ENCODE measurements around the gene ZFHX3. TPM values are rescaled to one million over a fixed set of nuclear protein-coding genes. Genes with fewer than 3 reads are reported as not detected.

Gene ZFHX3
- total and polyA plus RNA-seq, 2 of the 8 experiments (the other 6 are each of a cell fraction or from before 2014, with no cell fraction given), result 0.08 to 0.99 TPM

GRCh38 chr16:73018821-73019456, 29.0 kb downstream of the ZFHX3 start:
- no peaks in the 10 kb centered on the region for H3K23me2 ChIP-seq (ENCODE audit: low read depth, low read length)
- no peak overlapping the region for H3K9ac ChIP-seq (replicated peaks in 1 of 4; ENCODE audit: extremely low read depth in 1 of 4, low read depth in 3 of 4, low read length in 3 of 4)
- H3K79me2 ChIP-seq (ENCODE audit: control insufficient read depth in 1 of 2, insufficient read depth in 2 of 2, low read length in 2 of 2), result no peaks in the 10 kb centered on the region
- CTCF ChIA-PET (ENCODE audit: partially characterized antibody), result interaction anchor here (0.6 to 2.5 kb wide), 7 partner anchors 11 to 516 kb away, joined by 3 to 10 read pairs (median 4); no protein-coding TSS in a partner anchor
- no peaks in the 10 kb centered on the region for H3K36me3 ChIP-seq (ENCODE audit: control insufficient read depth in 2 of 4, insufficient read depth in 4 of 4, low read length in 3 of 4)
- H3K56ac ChIP-seq (replicated peaks; ENCODE audit: insufficient read length, low read depth, low read length), result no peak overlapping the region
- H3K23ac ChIP-seq (ENCODE audit: insufficient read length), result no peak overlapping the region
- H3K4me2 ChIP-seq (ENCODE audit: insufficient read depth in 1 of 2, low read depth in 2 of 2, low read length in 2 of 2), result no peak overlapping the region
- H2BK15ac ChIP-seq (ENCODE audit: low read length), result no peak overlapping the region
- H2BK20ac ChIP-seq (ENCODE audit: low read length), result no peak overlapping the region
- TF ChIP-seq MAX (IDR thresholded peaks at IDR 0.05), result no peak
- TF ChIP-seq CREB1 (IDR thresholded peaks at IDR 0.05), result no peak
- no peak overlapping the region for H3K4ac ChIP-seq (replicated peaks; ENCODE audit: insufficient read length, low read depth, low read length)
- H4K5ac ChIP-seq (ENCODE audit: insufficient read length, low read depth, low read length), result no peak overlapping the region
- WGBS, 2 experiments (ENCODE audit: extremely low coverage in 1 of 2, insufficient coverage in 1 of 2, insufficient read length in 1 of 2, insufficient replicate concordance in 2 of 2, low coverage in 1 of 2, low lambda C conversion rate in 2 of 2, missing lambda C conversion rate in 1 of 2), result 76% methylated on average over 19 of the region's 19 CpGs; no CpG with 5 or more reads in 1 of the 2 experiments
- no peak for DNase-seq (ENCODE audit: low read depth in 1 of 2, low spot score in 2 of 2)
- peaks cover 0 to 4% of the 10 kb centered on the region in 2 experiments for H4K20me1 ChIP-seq (replicated peaks in 1 of 2; ENCODE audit: control insufficient read depth in 1 of 2, insufficient read depth in 2 of 2, low read length in 2 of 2)
- no peaks in the 10 kb centered on the region for H3K79me1 ChIP-seq (ENCODE audit: low read depth, low read length)
- POLR2A ChIA-PET (ENCODE audit: partially characterized antibody), result no interaction called here
- no peak overlapping the region for H2BK5ac ChIP-seq (ENCODE audit: low read depth, low read length)
- H3K9me3 ChIP-seq (ENCODE audit: insufficient read depth in 2 of 2, low read depth in 1 of 2, low read length in 1 of 2), result no peaks in the 10 kb centered on the region
- H3K4me1 ChIP-seq (replicated peaks in 1 of 4; ENCODE audit: control insufficient read depth in 3 of 4, insufficient read depth in 4 of 4, low read length in 3 of 4), result no peaks in the 10 kb centered on the region; a peak in 1 of 7 replicates
- H3K27me3 ChIP-seq (replicated peaks in 1 of 4; ENCODE audit: control insufficient read depth in 3 of 4, extremely low read depth in 1 of 4, insufficient read depth in 3 of 4, low read length in 3 of 4), result peaks cover 0 to 19% (median 6%) of the 10 kb centered on the region in 4 experiments; a peak in 4 of 7 replicates
- H4K8ac ChIP-seq (ENCODE audit: extremely low read depth, insufficient read depth, low read length), result no peak overlapping the region
- H3K27ac ChIP-seq (ENCODE audit: low read depth, low read length), result no peak overlapping the region
- no peak overlapping the region for H2BK120ac ChIP-seq (replicated peaks; ENCODE audit: low read depth, low read length)
- H2AK5ac ChIP-seq (ENCODE audit: low read depth, low read length), result no peak overlapping the region
- H2BK12ac ChIP-seq (ENCODE audit: low read depth, low read length), result no peak overlapping the region
- H2AFZ ChIP-seq (ENCODE audit: low read length), result no peak overlapping the region
- H4K91ac ChIP-seq (replicated peaks; ENCODE audit: insufficient read length, low read length), result no peak overlapping the region
- no peak for FAIRE-seq
- H3K4me3 ChIP-seq (ENCODE audit: extremely low read depth in 1 of 4, insufficient read depth in 2 of 4, low read depth in 3 of 4, low read length in 4 of 4), result no peak overlapping the region
- H3K18ac ChIP-seq (ENCODE audit: extremely low read depth, low read length), result no peak overlapping the region
- no peak overlapping the region for H3K14ac ChIP-seq (ENCODE audit: insufficient read length)
